GM21515 (cell line): ENCODE results near the gene SRBD1.
"Not testable (repeated sequence)": the region's sequence is repeated elsewhere in the genome, so short reads cannot be mapped to it uniquely, and the experiment has no call there.

Source experiments
- ATAC-seq: cut with Tn5 transposase; IDR thresholded peaks from one replicate; pipeline ENCODE4 v1.9.1; 2021; ENCODE audit not compliant: unreplicated experiment

Gene SRBD1

DNA sequence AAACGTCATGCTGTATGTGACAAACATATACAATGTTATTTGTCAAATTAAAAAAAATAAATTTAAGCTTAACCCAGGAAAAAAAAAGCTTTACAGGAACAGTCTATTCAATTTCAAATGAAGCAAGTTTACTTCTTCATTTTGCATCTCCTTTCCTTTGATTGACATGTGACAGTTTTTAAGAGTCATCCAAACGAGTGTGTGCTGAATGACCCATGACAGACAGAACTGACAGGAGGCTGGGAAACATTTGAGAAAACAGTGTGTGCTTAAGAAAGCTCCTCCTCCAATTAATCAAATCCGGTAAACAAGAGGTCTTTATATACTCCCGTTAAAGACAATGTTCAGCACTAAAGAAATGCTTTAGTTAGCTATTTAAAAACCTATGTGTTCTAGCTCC lies 177.7 kb downstream of the SRBD1 start:
- ATAC-seq = no peak

DNA sequence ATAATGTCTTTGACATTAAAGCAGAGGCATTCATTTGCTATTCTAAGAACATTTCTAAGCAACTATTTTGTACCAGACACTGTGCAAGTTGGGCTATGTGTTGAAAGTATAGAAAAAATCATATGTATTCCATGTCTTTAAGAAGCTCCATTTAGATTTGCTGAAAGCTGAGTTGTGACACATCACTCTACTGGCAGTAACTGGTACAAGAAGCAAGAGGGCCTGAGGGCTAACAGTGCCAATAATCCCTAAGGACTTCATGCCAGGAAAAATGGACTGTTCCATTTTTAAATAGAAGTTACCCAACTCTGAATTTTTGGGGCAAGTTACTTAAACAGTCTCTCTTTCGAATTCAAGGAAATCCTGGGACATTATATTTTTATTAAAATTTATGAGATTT lies 178.7 kb downstream of the SRBD1 start:
- ATAC-seq = no peak

DNA sequence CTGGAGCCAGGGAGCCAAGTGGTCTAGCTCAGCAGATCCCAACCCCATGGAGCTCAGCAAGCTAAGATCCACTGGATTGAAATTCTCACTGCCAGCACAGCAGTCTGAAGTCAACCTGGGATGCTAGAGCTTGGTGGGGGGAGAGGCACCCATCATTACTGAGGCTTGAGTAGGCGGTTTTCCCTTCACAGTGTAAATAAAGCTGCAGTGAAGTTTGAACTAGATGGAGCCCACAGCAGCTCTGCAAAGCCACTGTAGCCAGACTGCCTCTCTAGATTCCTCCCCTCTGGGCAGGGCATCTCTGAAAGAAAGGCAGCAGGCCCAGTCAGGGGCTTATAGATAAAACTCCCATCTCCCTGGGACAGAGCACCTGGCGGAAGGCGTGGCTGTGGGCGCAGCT lies 185.0 kb downstream of the SRBD1 start:
- not testable (repeated sequence) for ATAC-seq

DNA sequence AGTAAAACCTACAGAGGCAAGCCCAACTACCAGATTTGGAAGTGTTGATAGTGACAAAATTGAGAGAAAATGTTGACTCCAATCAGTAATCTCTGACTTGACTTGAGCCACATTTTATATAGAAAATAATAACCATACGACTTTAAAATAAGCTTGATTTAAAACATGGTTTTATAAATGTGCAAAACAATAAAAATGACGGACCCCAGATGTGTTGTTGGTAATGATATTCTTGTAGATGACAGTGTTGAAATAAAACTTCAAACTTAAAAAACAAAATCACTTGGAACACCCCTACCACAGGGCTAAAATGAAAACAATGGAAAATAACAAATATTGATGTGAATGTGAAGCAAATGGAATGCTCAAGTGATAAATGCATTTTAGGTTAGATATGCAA lies 188.1 kb downstream of the SRBD1 start:
- ATAC-seq = no peak

DNA sequence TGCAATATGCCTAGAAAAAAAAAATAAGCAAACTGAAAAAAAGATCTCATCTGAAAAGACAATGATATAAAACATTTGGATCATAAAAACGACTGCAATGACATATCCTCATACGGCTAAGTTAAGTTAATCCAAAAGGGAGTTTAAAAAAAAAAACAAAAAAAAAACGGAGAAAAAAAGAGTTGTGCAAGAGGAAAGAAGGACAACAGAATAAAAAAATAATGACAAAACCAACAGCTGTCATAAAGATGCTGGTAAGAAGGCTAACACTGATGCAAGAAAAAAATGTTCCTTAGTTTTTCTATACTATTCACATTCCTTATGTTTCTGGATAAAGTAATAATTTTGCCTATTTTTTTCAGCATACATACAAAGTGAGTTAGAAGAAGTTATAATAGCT lies 192.5 kb downstream of the SRBD1 start:
- ATAC-seq = no peak

DNA sequence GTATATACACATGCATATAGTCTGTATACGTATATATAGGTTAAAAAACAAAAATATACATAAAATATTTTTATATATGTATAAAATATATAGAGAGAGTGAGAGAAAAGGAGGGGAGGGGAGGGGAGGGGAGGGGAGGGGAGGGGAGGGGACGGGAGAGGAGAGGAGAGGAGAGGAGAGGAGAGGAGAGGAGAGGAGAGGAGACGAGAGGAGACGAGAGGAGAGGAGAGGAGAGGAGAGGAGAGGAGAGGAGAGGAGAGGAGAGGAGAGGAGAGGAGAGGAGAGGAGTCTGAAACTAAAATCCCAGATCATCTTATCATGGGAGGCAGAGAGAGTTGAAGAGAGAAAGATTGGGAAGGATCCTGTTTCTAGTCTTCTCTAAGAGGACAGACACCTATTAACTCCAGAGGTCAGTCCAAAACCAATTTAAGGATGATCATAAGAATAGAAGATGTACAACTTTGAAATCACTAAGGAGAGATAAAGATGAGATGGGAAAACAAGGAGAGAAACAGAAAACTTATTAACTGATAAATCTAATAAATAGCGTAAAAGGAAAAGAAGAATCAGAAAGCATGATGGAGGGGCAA lies 195.4 kb downstream of the SRBD1 start:
- ATAC-seq = no peak

DNA sequence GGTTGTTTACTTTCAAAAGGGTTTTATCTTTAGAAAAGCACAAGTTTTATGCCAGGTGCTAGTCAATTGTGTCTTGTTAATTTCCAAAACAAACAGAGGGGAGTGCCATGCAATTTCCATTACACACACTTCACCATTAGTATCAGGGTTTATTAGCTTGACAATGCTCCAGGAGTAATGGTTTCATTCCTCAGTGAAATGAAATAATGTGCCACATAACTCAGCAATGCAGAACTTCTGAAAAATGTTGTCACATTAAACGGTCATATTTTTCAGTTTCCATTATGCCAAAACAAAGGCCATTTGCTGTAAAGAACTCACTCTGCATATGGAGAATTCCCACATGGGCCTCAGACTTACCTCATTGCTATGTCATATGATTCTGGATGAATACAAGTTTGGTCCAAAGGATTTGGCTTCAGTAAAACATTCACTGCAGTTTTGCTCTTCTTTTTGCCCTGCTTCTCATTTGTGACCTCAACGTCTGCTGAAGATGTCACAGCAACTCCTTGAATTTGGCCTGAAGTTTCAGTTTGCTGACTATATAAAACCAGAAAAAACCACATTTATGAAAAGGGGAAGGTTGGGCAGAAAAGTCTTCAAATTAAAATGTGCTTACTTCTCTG lies 198.2 kb downstream of the SRBD1 start:
- no peak for ATAC-seq

DNA sequence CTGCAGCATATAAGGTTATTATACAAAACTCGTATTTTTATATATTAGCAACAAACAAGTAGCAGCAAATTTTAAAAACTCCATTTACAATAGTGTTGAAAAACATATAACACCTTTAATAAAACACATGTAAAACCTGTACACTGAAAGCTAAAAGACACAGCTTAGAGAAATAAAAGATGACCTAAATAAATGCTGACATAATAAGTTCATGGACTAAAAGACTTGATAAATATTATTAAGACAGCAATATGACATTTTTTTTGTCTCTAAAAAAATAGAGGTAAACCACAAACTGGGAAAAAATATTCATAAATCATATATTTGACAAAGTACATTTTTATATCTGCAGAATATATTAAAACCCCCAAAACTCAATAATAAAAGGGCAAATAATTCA lies 201.4 kb downstream of the SRBD1 start:
- no peak for ATAC-seq

DNA sequence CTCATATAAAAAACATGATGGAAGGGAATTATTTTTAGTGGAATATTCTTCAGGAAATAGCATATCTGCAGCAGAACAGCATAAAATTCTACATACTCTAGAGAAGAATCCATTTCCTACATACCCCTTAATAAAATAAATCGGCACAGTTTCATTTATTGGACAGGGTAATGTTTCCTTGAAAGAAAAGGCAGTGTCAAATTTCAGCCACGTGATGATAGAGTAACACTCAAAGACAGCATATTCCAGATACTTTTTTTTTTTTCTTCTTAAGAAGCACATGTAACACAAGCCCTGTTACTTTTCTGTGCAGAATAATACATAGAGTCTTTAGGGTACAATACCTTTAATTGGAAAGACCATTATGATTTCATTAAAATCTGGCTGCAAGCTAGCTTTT lies 204.4 kb downstream of the SRBD1 start:
- ATAC-seq = no peak

DNA sequence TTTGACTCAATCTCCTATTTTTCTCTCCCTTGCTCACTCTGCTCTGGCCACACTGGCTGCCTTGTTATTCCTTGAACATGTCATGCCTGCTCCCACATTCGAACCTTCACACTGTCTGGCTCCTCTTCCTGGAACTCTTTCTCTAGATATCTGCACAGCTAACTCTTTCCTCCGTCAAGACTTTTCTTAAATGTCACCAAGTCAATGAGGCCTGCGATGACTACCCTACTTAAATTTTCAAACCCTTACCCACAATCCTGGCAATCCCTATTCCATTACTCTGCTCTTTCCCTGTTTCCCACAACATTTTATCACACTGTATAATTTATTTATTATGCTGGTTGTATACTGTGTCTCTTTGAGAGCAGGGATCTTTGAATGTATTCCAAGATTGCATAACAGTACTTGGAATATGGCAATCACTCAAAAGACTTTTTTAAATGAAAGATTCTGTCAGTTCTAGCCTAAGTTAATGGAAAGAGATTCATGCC lies 206.2 kb downstream of the SRBD1 start:
- no peak for ATAC-seq

DNA sequence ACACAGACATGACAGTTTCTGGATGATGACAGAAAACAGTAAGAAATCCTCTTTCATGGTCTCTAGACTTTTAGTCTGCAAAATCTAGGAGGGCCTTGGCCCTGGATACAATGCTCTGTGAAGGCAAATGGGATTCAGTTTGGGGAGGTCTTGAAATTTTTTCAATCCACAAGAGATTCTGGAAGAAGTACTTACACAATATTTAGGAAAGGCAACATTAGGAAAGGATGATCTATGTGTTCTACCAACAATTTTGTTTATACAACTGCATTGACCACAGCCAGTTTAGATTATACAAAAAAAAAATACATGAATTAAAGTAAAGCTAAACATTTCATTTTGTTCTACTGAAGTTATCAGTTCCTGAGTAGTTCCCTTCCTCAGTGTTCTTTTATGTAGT lies 208.0 kb downstream of the SRBD1 start:
- ATAC-seq = no peak

DNA sequence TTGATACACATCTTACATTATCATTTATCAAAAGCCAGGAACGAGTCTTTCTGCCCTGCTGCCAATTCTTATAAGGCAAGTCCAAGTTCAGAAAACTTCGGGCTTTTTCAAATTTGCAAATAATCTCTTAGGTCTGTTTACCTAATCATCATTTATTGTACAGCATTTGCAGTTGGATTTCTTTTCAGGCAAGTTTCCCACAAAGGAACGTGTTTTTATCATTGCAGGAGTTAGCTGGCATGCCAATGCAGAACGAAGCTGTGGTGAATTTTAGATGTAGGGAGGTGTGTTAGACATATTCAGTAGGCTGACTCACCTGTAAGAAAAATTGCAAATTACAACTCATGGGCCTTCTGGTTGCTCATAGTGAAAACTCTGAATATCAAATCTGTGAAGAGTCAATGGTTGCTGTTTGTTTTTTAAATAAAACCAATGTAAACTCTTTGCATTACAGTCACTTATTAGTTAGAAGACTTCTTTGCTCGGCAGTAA lies 209.6 kb downstream of the SRBD1 start:
- no peak for ATAC-seq

DNA sequence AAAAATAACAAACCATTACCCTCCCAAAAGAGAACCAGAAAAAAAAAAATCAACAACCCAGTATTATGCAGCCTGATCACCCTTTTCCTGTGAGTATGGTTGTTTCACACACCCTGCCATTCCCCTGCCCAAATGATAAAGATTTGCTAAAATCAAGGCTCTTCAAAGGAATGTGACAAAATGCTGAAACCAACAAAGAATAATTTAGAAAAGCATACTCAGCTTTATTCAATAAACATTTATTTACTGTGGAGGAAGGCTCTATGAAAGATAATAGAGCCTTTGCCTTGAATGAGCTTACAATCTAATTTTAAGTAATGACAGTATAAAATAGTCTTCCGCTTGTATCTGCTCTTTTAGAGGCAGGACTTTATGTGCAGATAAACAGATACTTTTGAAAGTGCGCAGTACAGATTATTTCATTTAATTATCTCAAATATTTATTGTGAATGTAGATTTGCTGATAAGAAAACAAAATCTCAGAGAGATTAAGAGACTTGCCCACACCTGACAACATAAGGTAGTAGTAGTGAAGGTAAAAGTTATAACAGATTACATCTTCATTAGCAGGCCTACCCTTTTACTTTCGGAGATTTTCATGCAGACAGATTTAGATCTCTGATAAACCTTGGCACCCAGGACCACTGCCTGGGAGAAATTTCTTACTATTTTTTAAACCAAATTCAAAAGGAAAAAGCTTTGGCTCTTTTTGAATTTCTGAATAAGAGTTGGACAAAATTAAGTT lies 211.9 kb downstream of the SRBD1 start:
- no peak for ATAC-seq

DNA sequence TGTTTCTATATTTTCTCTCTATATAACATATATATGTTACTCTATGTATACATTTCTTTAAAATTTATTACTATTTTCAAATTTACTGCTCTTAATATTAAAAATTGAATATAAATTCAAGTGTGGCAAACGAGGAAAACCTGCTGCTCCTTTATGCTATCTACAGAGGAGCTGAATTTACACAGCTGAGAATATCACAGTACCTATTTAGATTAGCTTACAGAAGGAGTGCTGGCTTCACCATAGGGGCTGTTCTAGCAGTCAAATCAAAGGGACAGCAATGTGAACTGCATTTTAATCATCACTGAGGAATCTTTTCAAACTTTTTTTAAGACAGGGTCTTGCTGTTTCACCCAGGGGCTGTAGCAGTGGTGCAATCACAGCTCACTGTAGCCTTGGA lies 213.8 kb downstream of the SRBD1 start:
- no peak for ATAC-seq

DNA sequence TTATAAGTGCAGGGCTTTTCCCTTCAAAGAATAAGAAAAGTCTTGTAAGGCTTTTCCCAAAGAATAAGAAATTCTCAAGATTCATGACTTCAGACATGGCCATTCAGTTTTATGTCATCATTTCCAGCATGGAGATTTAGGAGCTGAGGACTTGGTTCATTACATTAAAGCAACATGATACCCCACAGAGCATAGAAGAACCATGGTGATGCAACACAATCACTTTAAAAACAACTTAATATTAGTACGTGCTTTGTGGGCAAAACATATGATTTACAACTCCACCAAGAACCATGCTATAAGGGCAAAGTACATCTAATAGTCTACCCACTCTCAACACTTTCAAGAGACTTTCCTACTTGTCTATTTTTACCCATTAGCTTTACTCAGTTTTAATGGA lies 214.4 kb downstream of the SRBD1 start:
- ATAC-seq = no peak

DNA sequence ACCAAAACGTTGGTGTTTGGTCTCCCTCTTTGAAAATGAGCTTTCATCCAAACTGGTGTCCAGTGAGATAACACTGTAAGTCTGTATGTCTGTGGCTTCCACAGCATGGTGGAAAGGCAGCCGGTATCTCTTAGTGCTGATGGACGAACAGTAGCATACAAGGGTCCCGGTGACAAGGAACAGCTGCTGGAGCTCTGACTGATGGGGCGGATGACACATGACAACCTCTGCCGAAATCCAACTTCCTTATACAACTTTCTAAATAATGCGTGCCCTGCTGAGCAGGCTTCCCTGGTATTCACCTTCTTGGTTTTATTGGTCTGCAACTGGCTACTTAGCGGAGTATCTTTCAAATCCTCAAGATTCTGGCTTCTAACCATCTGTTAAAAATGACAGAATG lies 216.2 kb downstream of the SRBD1 start:
- no peak for ATAC-seq

DNA sequence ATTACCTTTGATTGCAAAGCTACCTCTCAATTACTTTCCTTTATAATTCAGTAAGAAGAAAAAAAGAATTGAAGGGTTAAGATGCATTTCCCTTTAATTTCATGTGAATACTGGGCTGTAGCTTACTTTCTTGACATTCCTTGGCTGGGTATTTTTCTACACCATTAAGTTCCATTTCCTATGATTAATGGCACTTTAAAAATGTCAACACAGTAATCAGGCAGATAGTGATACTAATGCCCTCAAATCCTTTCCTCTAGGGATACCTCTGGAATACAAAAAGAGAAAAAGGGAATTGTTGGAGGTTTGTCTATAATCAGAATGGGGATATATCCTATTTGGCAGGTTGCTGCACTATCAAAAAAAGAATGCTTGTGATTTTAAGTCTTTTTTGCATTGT lies 216.9 kb downstream of the SRBD1 start:
- ATAC-seq = no peak

DNA sequence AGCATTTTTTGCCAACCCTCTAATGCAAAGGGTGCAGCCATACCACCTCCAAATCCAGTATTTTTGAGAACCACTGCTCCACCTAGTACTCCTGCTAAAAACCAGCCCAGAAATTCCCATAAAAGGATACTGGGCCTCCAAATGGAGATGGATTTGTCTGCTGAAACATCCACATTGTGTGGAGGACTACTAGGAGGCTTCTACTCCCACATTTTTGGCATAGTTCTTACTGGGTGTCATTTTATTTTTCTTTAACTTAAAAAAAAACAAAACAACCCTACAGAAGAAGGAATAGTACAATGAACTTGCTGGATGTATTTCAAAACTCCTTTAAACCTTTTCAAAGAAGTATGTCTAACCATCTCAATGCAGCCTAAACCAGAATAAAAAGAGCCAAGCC lies 219.2 kb downstream of the SRBD1 start:
- no peak for ATAC-seq

DNA sequence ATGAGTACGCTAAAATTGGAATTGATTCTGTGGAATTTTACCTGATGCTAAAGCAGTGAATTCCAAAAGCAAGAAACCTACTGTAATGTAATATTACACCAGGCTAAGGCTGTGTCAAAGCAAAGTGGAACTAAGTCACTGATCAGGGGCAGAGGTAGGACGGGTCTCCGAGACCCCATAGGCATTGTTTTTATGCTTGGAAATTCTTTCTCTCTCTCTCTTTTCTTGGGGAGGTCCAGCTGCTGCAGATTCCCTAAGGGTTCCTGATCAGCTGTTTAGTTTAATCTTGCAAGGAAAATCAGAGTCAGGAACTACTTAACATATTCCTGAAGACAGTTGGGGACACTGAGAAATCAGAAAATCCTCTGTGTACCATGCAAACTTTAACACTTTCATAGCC lies 220.2 kb downstream of the SRBD1 start:
- no peak for ATAC-seq

DNA sequence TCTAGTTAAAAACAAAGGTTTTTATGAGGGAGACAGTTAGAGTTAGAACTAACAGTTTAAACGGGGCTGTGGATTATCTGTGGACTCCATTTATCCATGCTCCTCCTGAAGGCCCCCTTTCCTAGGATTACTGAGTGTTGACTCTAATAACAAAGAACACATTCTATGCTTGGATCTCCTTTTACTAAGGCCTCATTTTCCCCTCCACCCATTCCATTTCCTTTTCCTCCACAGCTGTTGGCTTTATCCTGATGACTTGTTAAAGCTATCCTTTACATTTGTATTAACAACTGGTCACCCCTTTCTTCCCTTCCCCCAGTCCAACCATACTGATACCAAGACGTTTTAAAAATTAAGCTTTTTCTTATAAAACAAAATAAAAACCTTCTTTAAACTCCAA lies 220.6 kb downstream of the SRBD1 start:
- no peak for ATAC-seq

DNA sequence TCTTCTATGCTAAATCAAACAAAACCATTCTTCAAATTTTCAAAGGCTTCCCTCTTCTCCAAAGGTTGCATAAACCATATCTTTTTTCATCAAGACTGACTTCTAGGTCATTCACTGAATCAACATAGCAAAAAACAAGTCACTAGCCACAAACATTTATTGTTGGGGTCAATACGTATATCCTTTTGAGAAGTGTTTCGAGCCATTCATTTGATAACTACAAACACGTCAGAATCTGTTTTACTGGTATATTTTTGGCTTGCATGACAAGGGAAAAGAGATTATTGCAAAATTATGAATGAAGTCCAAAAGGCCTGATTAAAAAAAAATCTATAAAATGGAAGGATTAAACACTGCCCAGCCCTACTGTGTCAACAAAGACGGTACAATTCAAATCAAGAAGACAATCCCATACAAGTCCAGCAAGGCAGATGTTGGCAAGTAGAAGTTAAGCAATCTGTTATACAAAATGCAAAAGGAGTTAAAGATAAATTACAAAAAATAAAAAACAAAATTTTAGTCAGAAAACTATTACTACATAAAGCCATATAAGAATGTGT lies 222.4 kb downstream of the SRBD1 start:
- no peak for ATAC-seq

DNA sequence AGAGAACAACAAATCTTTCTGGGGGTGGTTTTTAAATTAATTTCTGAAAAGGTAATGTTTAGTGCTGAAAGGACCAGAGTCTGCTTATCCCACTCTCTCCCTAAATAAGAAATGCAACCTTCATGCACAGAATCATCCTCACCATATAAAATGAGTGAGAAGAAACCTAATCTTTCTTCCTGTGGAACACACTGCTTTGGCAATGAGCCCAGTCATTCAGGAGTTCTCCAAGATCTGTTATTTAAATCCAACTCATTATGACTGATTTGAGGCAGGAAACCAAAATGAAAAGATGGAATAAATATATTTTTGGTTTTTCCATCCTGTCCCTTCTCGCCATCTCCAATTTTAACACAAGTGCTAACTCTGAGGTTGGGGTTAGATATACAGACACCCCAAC lies 228.3 kb downstream of the SRBD1 start:
- ATAC-seq = no peak
